ENCODE results near the gene ARHGEF26.

Gene ARHGEF26

GRCh38 chr3:154307363-154307762 lies 186.2 kb downstream of the ARHGEF26 start:
- no peaks in the 10 kb centered on the region for H3K27me3 ChIP-seq (ENCODE audit: control insufficient read depth in 1 of 2, insufficient read depth in 2 of 2, low read length in 2 of 2)
- no peak overlapping the region for H3K27ac ChIP-seq (ENCODE audit: low read depth, low read length)
- no peaks in the 10 kb centered on the region for H3K9me3 ChIP-seq (ENCODE audit: control insufficient read depth in 1 of 2, low read length in 2 of 2)
- no peaks in the 10 kb centered on the region for H3K4me1 ChIP-seq (ENCODE audit: control insufficient read depth in 1 of 2, insufficient read depth in 2 of 2, low read length in 2 of 2)
- no peak overlapping the region for H3K9ac ChIP-seq (ENCODE audit: low read depth in 1 of 2, low read length in 2 of 2)
- no peak overlapping the region for H3K4me3 ChIP-seq (ENCODE audit: low read depth in 1 of 2, low read length in 2 of 2)
- peaks cover 22 to 50% of the 10 kb centered on the region in 2 donors for H3K36me3 ChIP-seq (ENCODE audit: control insufficient read depth in 1 of 2, insufficient read depth in 2 of 2, low read length in 2 of 2)
